GM12892 (cell line): ENCODE results near the gene IL1A.

ENCODE experiments used
- POLR2A ChIP-seq: IDR thresholded peaks from 2 replicates; pipeline ENCODE4 v1.6.1; 2011; ENCODE audit warnings: low read depth, low read length, control low read depth
- POLR2AphosphoS5 ChIP-seq: IDR thresholded peaks from 2 replicates; pipeline ENCODE4 v1.6.1; 2011; ENCODE audit warnings: low read depth, low read length, control low read depth
- TAF1 ChIP-seq: IDR thresholded peaks from 2 replicates; pipeline ENCODE4 v1.6.1; 2011; ENCODE audit warnings: low read depth, mild to moderate bottlenecking, control low read depth, low read length, borderline replicate concordance

- TF ChIP-seq TAF1 (no peak), POLR2A (no peak), POLR2AphosphoS5 (no peak)
Measured at GRCh38 chr2:112787729-112788393, 3.6 kb upstream of the IL1A start.
